GM12878 (cell line): Measurements from ENCODE around the gene C19orf12. TPM values are rescaled to one million over a fixed set of nuclear protein-coding genes. Genes with fewer than 3 reads are reported as not detected.

Source experiments
- ATF2 ChIP-seq: IDR thresholded peaks from 2 replicates; pipeline ENCODE4 v1.6.1; 2012; ENCODE audit warnings: low read length, inconsistent platforms
- BHLHE40 ChIP-seq, 2 experiments: fragments of 450-650 bp in 1 of 2; IDR thresholded peaks; 2 replicates each; pipeline ENCODE4 v1.6.1; 2011 to 2017; ENCODE audit warnings: low read depth in 2 of 2, borderline replicate concordance in 1 of 2, improper control_type of control experiment in 1 of 2, low read length in 1 of 2, mild to moderate bottlenecking in 1 of 2
- CBX5 ChIP-seq: sonication (generic); IDR thresholded peaks from 2 replicates; pipeline ENCODE4 v1.6.1; 2016; ENCODE audit warnings: low read depth, moderate library complexity, mild to moderate bottlenecking, inconsistent platforms
- CEBPZ ChIP-seq: fragments of 150-350 bp; IDR thresholded peaks from 2 replicates; pipeline ENCODE4 v1.6.1; 2016; ENCODE audit warnings: low read depth, low read length
- CTCF ChIP-seq, 3 experiments: IDR thresholded peaks in 2 of 3; conservative IDR thresholded peaks in 1 of 3; 2 replicates each; pipeline ENCODE4 v1.5.1; 2011; ENCODE audit warnings: low read depth in 3 of 3, low read length in 3 of 3, mild to moderate bottlenecking in 3 of 3, control low read depth in 2 of 3, moderate library complexity in 2 of 3, inconsistent platforms in 1 of 3, mixed read lengths in 1 of 3; ENCODE audit not compliant: control insufficient read depth in 2 of 3, insufficient read depth in 1 of 3; ENCODE audit errors: extremely low read depth in 1 of 3
- EZH2 ChIP-seq: IDR thresholded peaks from 2 replicates; pipeline ENCODE4 v1.6.1; 2012; ENCODE audit warnings: low read depth, mild to moderate bottlenecking, control low read depth, inconsistent platforms, low read length, borderline replicate concordance; ENCODE audit not compliant: control insufficient read depth
- GATAD2B ChIP-seq: fragments of 450-650 bp; conservative IDR thresholded peaks from 2 replicates; pipeline ENCODE4 v1.6.1; 2017; ENCODE audit warnings: low read depth, mild to moderate bottlenecking, moderate library complexity
- MYB ChIP-seq: fragments of 150-350 bp; IDR thresholded peaks from 2 replicates; pipeline ENCODE4 v1.6.1; 2014; ENCODE audit warnings: mild to moderate bottlenecking, low read depth, low read length, borderline replicate concordance
- PBX3 ChIP-seq: IDR thresholded peaks from 2 replicates; pipeline ENCODE4 v1.6.1; 2011; ENCODE audit warnings: mild to moderate bottlenecking, low read depth, low read length, moderate library complexity; ENCODE audit not compliant: insufficient replicate concordance
- RAD21 ChIP-seq: IDR thresholded peaks from 2 replicates; pipeline ENCODE4 v1.6.1; 2011; ENCODE audit warnings: mild to moderate bottlenecking, low read depth, low read length, moderate library complexity; ENCODE audit not compliant: insufficient read depth
- RB1 ChIP-seq: fragments of 450-650 bp; formaldehyde crosslinking; IDR thresholded peaks from 2 replicates; pipeline ENCODE4 v1.6.1; 2017; ENCODE audit warnings: mild to moderate bottlenecking, borderline replicate concordance
- RBBP5 ChIP-seq: fragments of 200-600 bp; sonication (generic); conservative IDR thresholded peaks from 2 replicates; pipeline ENCODE4 v1.6.1; 2016
- RELB ChIP-seq: fragments of 450-650 bp; IDR thresholded peaks from 2 replicates; pipeline ENCODE4 v1.6.1; 2017; ENCODE audit warnings: low read depth, mild to moderate bottlenecking, moderate library complexity
- SP1 ChIP-seq: IDR thresholded peaks from one replicate; pipeline ENCODE4 v1.6.1; 2011; ENCODE audit warnings: low read depth, low read length
- WRNIP1 ChIP-seq: IDR thresholded peaks from 2 replicates; pipeline ENCODE4 v1.6.1; 2011; ENCODE audit warnings: low read depth, low read length, improper control_type of control experiment, borderline replicate concordance
- ZBTB33 ChIP-seq: fragments of 450-650 bp; IDR thresholded peaks from 2 replicates; pipeline ENCODE4 v1.6.1; 2017; ENCODE audit warnings: mild to moderate bottlenecking
- polyA plus RNA-seq, 11 experiments: library from polyadenylated mRNA; depleted of rRNA in 4 of 11; unstranded in 6 of 11; stranded (reverse) in 5 of 11; fragments of >200 nt; fragmentation: Nextera tagmentation in 4 of 11; fragmentation: Illumina TruSeq in 1 of 11; extraction: Ambion mirVana in 4 of 11; extraction: Trizol in 1 of 11; gene quantifications; 1 replicate in 1 of 11; 2 replicates in 10 of 11; pipeline versions ENCODE4 v1.2.1 to v1.2.3, GENCODE V29; 2011 to 2016; ENCODE audit warnings: inconsistent platforms in 2 of 11, missing spikeins in 2 of 11, low read depth in 1 of 11
- total RNA-seq, 4 experiments: library from RNA; depleted of rRNA in 3 of 4; stranded (reverse); fragments of >200 nt in 3 of 4; fragmentation: Illumina TruSeq in 1 of 4; extraction: Trizol in 1 of 4; gene quantifications; 2 replicates each; pipeline versions ENCODE4 v1.2.1 to v1.2.3, GENCODE V29; 2013 to 2021

The C19orf12 gene
- total and polyA plus RNA-seq, 10 of the 15 experiments (the other 5 are each of a cell fraction or from before 2014, with no cell fraction given), result 2.3 to 23.5 (median 20.3) TPM

GRCh38 chr19:29671393-29672160 is 43.5 kb downstream of the C19orf12 start (continued):
- TF ChIP-seq BHLHE40 (IDR thresholded peaks at IDR 0.05; ENCODE audit: borderline replicate concordance in 1 of 2, low read depth in 2 of 2, low read length in 1 of 2), result peak; percentile 99
- TF ChIP-seq EZH2, result no peak
- TF ChIP-seq MYB, result no peak
- no peak for TF ChIP-seq ATF2
- TF ChIP-seq PBX3, result peak; percentile 59
- no peak for TF ChIP-seq CBX5
- TF ChIP-seq CTCF (IDR thresholded peaks at IDR 0.05 in 2 of 3, conservative IDR thresholded peaks at IDR 0.05 in 1 of 3; ENCODE audit: control insufficient read depth in 2 of 3, extremely low read depth in 1 of 3, insufficient read depth in 1 of 3, low read depth in 3 of 3, low read length in 3 of 3), result peak; percentile 31 to 68 (median 65); a peak in 5 of 6 replicates
- TF ChIP-seq WRNIP1, result no peak
- no peak for TF ChIP-seq RAD21
- no peak for TF ChIP-seq RB1
- no peak for TF ChIP-seq RBBP5
- peak; percentile 82 for TF ChIP-seq RELB
- no peak for TF ChIP-seq ZBTB33
- peak; percentile 65 for TF ChIP-seq GATAD2B
- TF ChIP-seq SP1, result no peak
- TF ChIP-seq CEBPZ, result no peak
